GM12891 (cell line): ENCODE measurements around the gene TEAD1.

Source experiments
- POLR2A ChIP-seq: IDR thresholded peaks from 2 replicates; pipeline ENCODE4 v1.6.1; 2011; ENCODE audit warnings: low read depth, low read length, control low read depth
- POLR2AphosphoS5 ChIP-seq: IDR thresholded peaks from 2 replicates; pipeline ENCODE4 v1.6.1; 2011; ENCODE audit warnings: low read depth, low read length, control low read depth
- TAF1 ChIP-seq: IDR thresholded peaks from 2 replicates; pipeline ENCODE4 v1.6.1; 2011; ENCODE audit warnings: low read depth, low read length, control low read depth

DNA sequence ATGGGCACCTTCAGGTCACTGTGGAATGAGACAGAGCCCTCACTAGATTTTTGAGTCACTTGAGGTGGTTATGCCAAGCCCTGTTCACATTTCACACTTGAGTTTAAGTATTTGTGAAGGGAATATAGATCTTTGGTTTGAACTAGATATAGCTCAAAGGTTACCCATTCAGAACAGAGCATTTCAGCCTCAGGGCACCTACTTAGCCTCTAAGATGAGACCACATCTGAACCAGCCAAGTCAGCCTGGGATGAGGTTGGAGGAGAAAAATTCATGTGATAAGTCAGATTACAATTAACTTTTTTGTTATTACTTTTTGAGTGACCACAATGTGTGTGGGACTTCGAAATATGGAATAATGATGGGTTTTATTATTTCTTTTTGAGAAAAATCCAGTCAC, 127.8 kb downstream of the TEAD1 start:
- TF ChIP-seq TAF1 (no peak), POLR2A (no peak), POLR2AphosphoS5 (no peak)
